ENCODE data around the gene GPC5. TPM values are rescaled to one million over a fixed set of nuclear protein-coding genes. Genes with fewer than 3 reads are reported as not detected.

The GPC5 gene
- total RNA-seq, 1 experiment from 2014 or later = 0.26 TPM

DNA sequence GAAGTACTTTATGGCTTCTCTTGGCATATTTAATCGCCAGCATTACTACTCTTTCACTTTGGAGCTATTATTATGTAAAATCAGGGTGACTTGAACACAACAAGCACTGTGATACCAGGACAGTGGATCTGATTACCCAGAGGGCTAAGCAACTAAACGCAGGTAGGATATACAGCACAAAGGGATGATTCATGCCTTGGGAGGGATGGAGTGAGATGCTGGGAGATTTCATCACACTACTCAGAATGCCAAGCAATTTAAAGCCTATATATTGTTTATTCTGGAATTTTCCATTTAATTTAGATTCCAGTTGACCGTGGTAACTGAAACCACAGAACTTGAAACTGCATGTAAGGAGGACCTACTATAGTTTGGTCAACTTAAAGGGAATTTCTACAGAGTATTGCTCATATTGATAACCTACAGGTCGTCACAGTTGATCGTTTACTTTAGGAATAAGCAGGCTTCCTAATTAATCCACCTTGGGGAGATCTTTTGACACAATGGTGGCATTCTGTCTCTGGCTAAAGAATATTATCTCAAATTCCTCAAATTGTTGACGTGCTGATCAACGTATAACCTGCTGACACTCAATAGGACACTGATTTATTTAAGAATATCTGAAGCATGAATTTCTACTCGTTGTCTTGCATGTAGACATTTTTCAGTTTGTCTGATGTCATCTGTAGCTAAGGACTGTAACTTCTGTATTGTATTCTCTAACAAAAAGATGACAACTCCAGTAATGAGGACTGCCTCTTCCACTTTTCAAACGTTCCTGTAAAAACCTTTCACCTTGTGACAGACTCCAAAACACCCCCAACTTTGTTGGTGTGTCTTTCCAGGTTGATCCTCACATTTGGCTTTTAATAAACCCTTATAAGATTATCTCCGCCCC is 254.2 kb downstream of the GPC5 start:
- H3K9me3 ChIP-seq (ENCODE audit: control insufficient read depth, insufficient read depth, low read depth, low read length) = no peaks in the 10 kb centered on the region
- no TSS peak for BruUV-seq (replicated peaks)
- ChIA-PET CTCF (no interaction called here), POLR2A (no interaction called here)
- H3K27me3 ChIP-seq (ENCODE audit: control insufficient read depth, insufficient read depth, low read length) = no peaks in the 10 kb centered on the region
- H3K4me3 ChIP-seq (ENCODE audit: low read depth in 2 of 2, low read length in 2 of 2) = no peak overlapping the region
- H3K27ac ChIP-seq (ENCODE audit: low read length) = no peak overlapping the region
- no peaks in the 10 kb centered on the region for H3K36me3 ChIP-seq (ENCODE audit: control insufficient read depth, insufficient read depth, low read length)
- no peak for ATAC-seq
- H3K4me1 ChIP-seq (ENCODE audit: control insufficient read depth, insufficient read depth, low read length) = no peaks in the 10 kb centered on the region
- TF ChIP-seq SIN3A (IDR thresholded peaks at IDR 0.05; ENCODE audit: borderline replicate concordance, insufficient read depth, low read depth, low read length) = no peak
- in situ Hi-C loops (cut with HindIII; ENCODE audit: low pct_unique_long_range_greater_than_20kb, low sequenced_read_pairs) = no loop called here
- intact Hi-C loops (cut with micrococcal nuclease; ENCODE audit: unreplicated experiment) = no loop called here
- DNase-seq (ENCODE audit: low read depth, low spot score) = no peak

DNA sequence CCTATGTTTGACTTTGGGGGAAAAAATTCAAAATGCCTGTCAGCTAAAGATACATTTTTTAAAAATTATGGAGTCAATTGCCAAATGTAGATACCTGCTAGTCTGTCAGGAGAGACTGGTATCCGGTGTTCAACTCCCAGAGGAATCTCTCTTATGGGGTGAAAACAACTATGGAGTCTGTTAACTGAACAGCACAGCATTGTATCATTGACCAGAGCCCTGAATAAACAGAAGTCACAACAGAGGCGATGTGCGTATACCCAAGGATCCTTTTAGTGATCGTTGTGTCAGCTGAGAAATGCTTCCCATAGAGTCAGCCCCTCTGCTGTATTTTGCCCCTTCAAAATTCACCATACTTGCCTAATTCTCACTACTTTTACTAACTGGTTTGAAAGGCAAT is 257.3 kb downstream of the GPC5 start:
- POLR2A ChIA-PET = no interaction called here
- intact Hi-C loops (cut with micrococcal nuclease; ENCODE audit: unreplicated experiment) = no loop called here

More for the DNA sequence above, 257.3 kb downstream of the GPC5 start:
- in situ Hi-C loops (cut with HindIII; ENCODE audit: low pct_unique_long_range_greater_than_20kb, low sequenced_read_pairs) = no loop called here
- DNase-seq (ENCODE audit: low read depth, low spot score) (no peak), ATAC-seq (no peak)
- TF ChIP-seq SIN3A (IDR thresholded peaks at IDR 0.05; ENCODE audit: borderline replicate concordance, insufficient read depth, low read depth, low read length) (no peak), POLR2AphosphoS5 (IDR thresholded peaks at IDR 0.05; ENCODE audit: low read depth, low read length) (no peak), TCF7L2 (IDR thresholded peaks at IDR 0.05; ENCODE audit: low read depth, low read length) (no peak)
- TF ChIP-seq, protein P1, sequence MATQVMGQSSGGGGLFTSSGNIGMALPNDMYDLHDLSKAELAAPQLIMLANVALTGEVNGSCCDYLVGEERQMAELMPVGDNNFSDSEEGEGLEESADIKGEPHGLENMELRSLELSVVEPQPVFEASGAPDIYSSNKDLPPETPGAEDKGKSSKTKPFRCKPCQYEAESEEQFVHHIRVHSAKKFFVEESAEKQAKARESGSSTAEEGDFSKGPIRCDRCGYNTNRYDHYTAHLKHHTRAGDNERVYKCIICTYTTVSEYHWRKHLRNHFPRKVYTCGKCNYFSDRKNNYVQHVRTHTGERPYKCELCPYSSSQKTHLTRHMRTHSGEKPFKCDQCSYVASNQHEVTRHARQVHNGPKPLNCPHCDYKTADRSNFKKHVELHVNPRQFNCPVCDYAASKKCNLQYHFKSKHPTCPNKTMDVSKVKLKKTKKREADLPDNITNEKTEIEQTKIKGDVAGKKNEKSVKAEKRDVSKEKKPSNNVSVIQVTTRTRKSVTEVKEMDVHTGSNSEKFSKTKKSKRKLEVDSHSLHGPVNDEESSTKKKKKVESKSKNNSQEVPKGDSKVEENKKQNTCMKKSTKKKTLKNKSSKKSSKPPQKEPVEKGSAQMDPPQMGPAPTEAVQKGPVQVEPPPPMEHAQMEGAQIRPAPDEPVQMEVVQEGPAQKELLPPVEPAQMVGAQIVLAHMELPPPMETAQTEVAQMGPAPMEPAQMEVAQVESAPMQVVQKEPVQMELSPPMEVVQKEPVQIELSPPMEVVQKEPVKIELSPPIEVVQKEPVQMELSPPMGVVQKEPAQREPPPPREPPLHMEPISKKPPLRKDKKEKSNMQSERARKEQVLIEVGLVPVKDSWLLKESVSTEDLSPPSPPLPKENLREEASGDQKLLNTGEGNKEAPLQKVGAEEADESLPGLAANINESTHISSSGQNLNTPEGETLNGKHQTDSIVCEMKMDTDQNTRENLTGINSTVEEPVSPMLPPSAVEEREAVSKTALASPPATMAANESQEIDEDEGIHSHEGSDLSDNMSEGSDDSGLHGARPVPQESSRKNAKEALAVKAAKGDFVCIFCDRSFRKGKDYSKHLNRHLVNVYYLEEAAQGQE (IDR thresholded peaks at IDR 0.05; ENCODE audit: insufficient read depth in 1 of 2, low read depth in 2 of 2, low read length in 1 of 2) = no peak
- TF ChIP-seq, protein P2, sequence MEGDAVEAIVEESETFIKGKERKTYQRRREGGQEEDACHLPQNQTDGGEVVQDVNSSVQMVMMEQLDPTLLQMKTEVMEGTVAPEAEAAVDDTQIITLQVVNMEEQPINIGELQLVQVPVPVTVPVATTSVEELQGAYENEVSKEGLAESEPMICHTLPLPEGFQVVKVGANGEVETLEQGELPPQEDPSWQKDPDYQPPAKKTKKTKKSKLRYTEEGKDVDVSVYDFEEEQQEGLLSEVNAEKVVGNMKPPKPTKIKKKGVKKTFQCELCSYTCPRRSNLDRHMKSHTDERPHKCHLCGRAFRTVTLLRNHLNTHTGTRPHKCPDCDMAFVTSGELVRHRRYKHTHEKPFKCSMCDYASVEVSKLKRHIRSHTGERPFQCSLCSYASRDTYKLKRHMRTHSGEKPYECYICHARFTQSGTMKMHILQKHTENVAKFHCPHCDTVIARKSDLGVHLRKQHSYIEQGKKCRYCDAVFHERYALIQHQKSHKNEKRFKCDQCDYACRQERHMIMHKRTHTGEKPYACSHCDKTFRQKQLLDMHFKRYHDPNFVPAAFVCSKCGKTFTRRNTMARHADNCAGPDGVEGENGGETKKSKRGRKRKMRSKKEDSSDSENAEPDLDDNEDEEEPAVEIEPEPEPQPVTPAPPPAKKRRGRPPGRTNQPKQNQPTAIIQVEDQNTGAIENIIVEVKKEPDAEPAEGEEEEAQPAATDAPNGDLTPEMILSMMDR (IDR thresholded peaks at IDR 0.05) = no peak
- Histone ChIP-seq H3K9me3 (ENCODE audit: control insufficient read depth, insufficient read depth, low read depth, low read length) (no peaks in the 10 kb centered on the region), H3K27me3 (ENCODE audit: control insufficient read depth, insufficient read depth, low read length) (no peaks in the 10 kb centered on the region), H3K27ac (ENCODE audit: low read length) (no peak overlapping the region), H3K4me3 (ENCODE audit: low read depth in 2 of 2, low read length in 2 of 2) (no peak overlapping the region), H3K4me1 (ENCODE audit: control insufficient read depth, insufficient read depth, low read length) (no peaks in the 10 kb centered on the region), H3K36me3 (ENCODE audit: control insufficient read depth, insufficient read depth, low read length) (no peaks in the 10 kb centered on the region)
- BruUV-seq (replicated peaks) = no TSS peak
- CTCF ChIA-PET = no interaction called here
